ENCODE measurements around the gene EPHA1.

The EPHA1 gene

DNA sequence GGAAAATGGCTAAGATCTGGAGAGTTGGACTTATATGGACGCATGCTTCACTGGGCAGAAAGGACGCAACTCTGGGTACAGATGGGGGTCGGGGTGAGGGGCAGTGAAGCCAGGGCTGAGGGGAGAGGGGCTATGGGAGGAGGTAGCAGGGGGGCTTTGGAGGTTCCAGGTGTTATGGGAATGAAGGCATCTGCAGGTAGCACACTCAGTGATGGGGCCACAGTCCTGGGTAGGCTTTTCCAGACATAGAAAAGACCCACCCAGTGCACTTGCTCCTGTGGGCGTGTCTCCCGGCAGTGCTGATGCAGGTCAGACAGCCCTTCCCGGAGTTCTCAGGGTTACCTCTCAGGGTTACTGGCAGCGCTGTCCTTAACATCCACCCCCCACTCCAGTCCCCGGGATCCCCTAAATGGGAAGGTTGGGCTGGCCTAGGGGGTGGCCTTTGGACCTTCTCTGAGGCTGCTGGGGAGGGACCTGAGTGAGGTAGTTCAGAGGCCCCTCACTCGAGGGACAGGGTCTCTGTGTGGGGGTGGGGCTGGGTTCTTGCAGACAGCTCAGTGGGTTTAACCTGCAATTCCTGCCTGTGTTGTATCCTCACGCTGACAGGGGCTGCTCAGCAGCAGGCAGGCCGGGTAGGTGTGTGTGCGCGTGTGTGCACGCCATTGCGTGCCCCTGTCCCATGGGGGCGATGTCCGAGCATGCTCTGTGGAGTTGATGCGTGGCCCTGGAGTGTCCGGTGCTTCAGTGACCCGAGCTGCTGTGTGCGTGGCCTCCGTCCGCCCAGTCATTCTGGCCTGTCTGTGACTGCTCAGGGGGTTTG lies 21.3 kb downstream of the EPHA1 start:
- TF ChIP-seq, protein P1, sequence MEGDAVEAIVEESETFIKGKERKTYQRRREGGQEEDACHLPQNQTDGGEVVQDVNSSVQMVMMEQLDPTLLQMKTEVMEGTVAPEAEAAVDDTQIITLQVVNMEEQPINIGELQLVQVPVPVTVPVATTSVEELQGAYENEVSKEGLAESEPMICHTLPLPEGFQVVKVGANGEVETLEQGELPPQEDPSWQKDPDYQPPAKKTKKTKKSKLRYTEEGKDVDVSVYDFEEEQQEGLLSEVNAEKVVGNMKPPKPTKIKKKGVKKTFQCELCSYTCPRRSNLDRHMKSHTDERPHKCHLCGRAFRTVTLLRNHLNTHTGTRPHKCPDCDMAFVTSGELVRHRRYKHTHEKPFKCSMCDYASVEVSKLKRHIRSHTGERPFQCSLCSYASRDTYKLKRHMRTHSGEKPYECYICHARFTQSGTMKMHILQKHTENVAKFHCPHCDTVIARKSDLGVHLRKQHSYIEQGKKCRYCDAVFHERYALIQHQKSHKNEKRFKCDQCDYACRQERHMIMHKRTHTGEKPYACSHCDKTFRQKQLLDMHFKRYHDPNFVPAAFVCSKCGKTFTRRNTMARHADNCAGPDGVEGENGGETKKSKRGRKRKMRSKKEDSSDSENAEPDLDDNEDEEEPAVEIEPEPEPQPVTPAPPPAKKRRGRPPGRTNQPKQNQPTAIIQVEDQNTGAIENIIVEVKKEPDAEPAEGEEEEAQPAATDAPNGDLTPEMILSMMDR (IDR thresholded peaks at IDR 0.05; ENCODE audit: control insufficient read depth, extremely low read depth, insufficient read depth), result no peak
- DNase-seq (ENCODE audit: low read depth), result no peak
- H3K4me3 ChIP-seq (ENCODE audit: low read depth, low read length), result no peak overlapping the region

DNA sequence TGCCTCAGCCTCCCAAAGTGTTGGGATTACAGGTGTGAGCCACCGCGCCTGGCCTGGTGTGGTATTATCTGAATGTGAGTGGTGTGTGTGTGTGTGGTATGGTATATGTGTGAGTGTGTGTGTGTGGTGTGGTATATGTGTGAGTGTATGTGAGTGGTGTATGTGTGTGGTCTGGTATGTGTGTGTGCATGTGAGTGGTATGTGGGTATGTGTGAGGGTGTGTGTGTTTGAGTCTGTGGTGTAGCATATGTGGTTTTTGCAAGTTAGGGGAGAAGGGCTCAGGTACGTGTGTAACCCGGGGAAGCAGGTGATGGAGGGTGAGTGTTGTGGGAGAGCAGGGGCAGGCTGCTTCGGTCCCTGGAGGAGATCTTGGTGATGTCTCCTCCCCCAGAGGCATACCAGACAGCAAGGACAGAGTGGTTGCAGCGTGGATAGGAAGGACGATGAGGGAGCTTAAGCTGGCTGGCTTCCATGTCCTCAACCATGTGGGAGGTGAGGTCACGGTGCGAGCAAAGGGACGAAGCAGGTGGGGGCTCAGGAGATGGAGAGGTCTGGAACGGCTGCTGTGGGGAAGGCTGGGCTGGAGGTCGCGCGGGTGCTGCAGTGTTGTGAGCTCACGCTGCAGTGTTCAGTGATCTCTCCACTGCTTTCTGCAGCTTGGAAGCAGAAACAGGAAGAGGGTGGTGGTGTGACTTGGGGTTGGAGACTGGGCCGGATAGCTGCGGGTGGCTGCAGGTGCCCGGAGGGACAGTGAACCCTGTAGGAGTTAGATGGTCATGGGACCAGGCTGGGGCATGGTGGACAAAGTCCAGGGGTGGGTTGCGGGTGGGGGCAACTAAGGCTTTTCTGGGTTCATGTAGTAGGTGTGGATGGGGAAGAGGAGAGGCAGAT lies 22.5 kb downstream of the EPHA1 start:
- no peak overlapping the region for H3K4me3 ChIP-seq (ENCODE audit: low read depth, low read length)
- TF ChIP-seq, protein P1 (IDR thresholded peaks at IDR 0.05; ENCODE audit: control insufficient read depth, extremely low read depth, insufficient read depth), result no peak
- DNase-seq (ENCODE audit: low read depth), result no peak

DNA sequence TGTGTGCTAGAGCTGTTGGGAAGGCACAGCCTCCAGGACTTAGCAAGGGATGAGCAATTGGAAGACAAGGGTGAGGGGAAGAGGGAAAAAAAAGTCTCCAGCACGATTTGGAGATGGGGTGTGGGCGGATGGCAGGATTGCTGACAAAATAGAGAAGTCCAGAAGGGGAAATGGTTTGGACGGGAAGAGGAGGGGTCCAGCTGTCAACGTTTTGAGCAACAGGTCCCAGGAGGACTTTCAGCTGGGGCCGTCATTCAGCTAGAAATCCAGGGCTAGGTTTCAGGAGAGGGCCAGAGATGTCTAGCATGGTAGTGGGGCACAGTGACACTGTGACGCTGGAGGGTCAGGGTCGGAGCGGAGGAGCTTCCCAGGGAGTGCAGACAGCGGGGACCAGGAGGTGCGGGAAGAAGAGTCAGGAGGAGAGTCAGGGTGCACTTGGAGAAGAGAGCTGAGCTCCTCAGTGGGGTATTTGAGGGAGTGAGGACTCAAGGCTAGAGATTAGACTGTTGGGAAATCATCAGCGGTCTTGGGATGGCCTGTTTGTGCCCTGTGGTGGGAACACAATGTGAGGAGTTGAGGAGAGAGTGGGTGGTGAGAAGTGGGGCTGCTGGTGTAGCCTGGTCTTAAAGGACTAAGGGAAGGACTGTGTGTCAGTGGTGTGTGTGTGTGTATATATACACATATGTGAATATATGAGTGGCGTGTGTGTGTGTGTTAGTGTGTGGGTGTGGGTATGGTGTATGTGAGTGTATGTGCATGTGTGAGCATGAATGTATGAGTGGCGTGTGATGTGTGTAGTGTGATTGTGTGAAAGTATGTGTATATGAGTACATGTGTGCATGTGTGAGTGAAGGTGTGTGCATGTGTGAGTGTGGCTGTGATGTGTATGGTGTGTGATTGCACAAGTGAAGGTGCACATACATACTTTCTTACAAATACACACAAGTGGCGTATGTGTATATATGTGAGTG lies 23.7 kb downstream of the EPHA1 start:
- TF ChIP-seq, protein P1 (IDR thresholded peaks at IDR 0.05; ENCODE audit: control insufficient read depth, extremely low read depth, insufficient read depth), result no peak
- no peak overlapping the region for H3K4me3 ChIP-seq (ENCODE audit: low read depth, low read length)
- DNase-seq (ENCODE audit: low read depth), result no peak

GRCh38 chr7:143384148-143384547 lies 24.5 kb downstream of the EPHA1 start:
- H3K4me3 ChIP-seq (ENCODE audit: low read depth, low read length), result no peak overlapping the region
- TF ChIP-seq, protein P1 (IDR thresholded peaks at IDR 0.05; ENCODE audit: control insufficient read depth, extremely low read depth, insufficient read depth), result no peak
- no peak for DNase-seq (ENCODE audit: low read depth)

DNA sequence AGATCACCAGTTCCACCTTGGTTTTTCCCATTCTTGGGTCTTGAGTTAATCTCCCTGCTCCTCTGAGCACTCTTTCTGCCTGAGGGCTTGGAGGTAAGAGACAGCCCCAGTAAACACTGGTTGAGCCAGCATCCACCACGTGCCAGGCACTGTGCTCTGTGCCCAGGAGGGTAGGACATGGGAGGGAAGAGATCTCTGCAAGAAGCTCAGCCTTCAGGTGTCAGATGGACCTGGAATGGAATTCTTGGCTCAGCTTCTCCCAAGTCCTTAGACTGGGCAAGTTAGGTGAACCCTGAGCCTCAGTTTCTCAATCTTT lies 25.1 kb downstream of the EPHA1 start:
- TF ChIP-seq, protein P1 (IDR thresholded peaks at IDR 0.05; ENCODE audit: control insufficient read depth, extremely low read depth, insufficient read depth), result no peak
- no peak overlapping the region for H3K4me3 ChIP-seq (ENCODE audit: low read depth, low read length)
- DNase-seq (ENCODE audit: low read depth), result no peak
